OCI-LY7 (cell line): ENCODE results near the gene DENND1A. TPM values are rescaled to one million over a fixed set of nuclear protein-coding genes. Genes with fewer than 3 reads are reported as not detected.

Experiments
- BruUV-seq: library from RNA; stranded (reverse); fragments of 400-500 nt; replicated peaks from 2 replicates; lab custom pipeline; 2021; lab: Mats Ljungman, UMichigan
- CTCF ChIA-PET: fragments of 300-600 bp; sonication (Branson Sonifier 250); formaldehyde crosslinking; loops from one replicate; lab custom pipeline; 2022; ENCODE audit warnings: antibody characterized with exemption; ENCODE audit not compliant: unreplicated experiment; lab: Charles Lee
- POLR2A ChIA-PET: fragments of 300-600 bp; sonication (Branson Sonifier 250); formaldehyde crosslinking; loops from one replicate; lab custom pipeline; 2022; ENCODE audit warnings: antibody characterized with exemption; lab: Charles Lee
- DNase-seq: peaks from one replicate; pipeline ENCODE4 v3.0.0-alpha.2; 2015; ENCODE audit warnings: low spot score
- H2AFZ ChIP-seq: fragments of 200-600 bp; sonication (generic), shearing (Covaris generic); 2 replicates; pipeline ENCODE4 v1.6.1; 2014; ENCODE audit warnings: mild to moderate bottlenecking, antibody characterized with exemption, low read length, moderate library complexity
- H3K27ac ChIP-seq: fragments of 200-600 bp; sonication (generic); 2 replicates; pipeline ENCODE4 v1.5.1; 2014; ENCODE audit warnings: mixed run types, low read depth, mild to moderate bottlenecking, moderate library complexity, low read length, inconsistent platforms; ENCODE audit not compliant: poor library complexity, severe bottlenecking
- H3K36me3 ChIP-seq: fragments of 200-600 bp; sonication (generic); 2 replicates; pipeline ENCODE4 v1.6.1; 2014; ENCODE audit warnings: mild to moderate bottlenecking, antibody characterized with exemption, low read length, moderate library complexity, mixed read lengths; ENCODE audit not compliant: insufficient read depth
- H3K4me1 ChIP-seq: fragments of 200-600 bp; sonication (generic); 2 replicates; pipeline ENCODE4 v1.5.1; 2014; ENCODE audit warnings: mild to moderate bottlenecking, low read length; ENCODE audit not compliant: insufficient read depth, poor library complexity, severe bottlenecking
- H3K4me2 ChIP-seq: fragments of 200-600 bp; sonication (generic); 2 replicates; pipeline ENCODE4 v1.6.1; 2014; ENCODE audit warnings: mild to moderate bottlenecking, low read length
- H3K4me3 ChIP-seq: fragments of 200-600 bp; sonication (generic); 2 replicates; pipeline ENCODE4 v1.5.1; 2014; ENCODE audit warnings: mild to moderate bottlenecking, low read depth, low read length; ENCODE audit not compliant: poor library complexity, severe bottlenecking
- H3K79me2 ChIP-seq: fragments of 200-600 bp; sonication (generic); 2 replicates; pipeline ENCODE4 v1.6.1; 2016; ENCODE audit warnings: low read depth, mild to moderate bottlenecking, low read length, moderate library complexity, mixed read lengths; ENCODE audit not compliant: insufficient read depth
- H3K9me2 ChIP-seq: fragments of 200-600 bp; sonication (generic); 2 replicates; pipeline ENCODE4 v1.6.1; 2016; ENCODE audit warnings: mild to moderate bottlenecking, low read length, mixed read lengths; ENCODE audit not compliant: insufficient read depth
- H3K9me3 ChIP-seq: fragments of 200-600 bp; sonication (generic); 2 replicates; pipeline ENCODE4 v1.6.1; 2014; ENCODE audit warnings: mild to moderate bottlenecking, mixed run types, low read length, mixed read lengths
- H4K20me1 ChIP-seq: fragments of 200-600 bp; sonication (generic); 2 replicates; pipeline ENCODE4 v1.6.1; 2014; ENCODE audit warnings: mild to moderate bottlenecking, antibody characterized with exemption, low read length, moderate library complexity, mixed read lengths; ENCODE audit not compliant: insufficient read depth
- CTCF ChIP-seq: fragments of 200-600 bp; sonication (generic); conservative IDR thresholded peaks from 2 replicates; pipeline ENCODE4 v1.5.1; 2014; ENCODE audit warnings: mild to moderate bottlenecking, antibody characterized with exemption, low read length, moderate library complexity, mixed read lengths
- EZH2phosphoT487 ChIP-seq: fragments of 200-600 bp; sonication (generic); IDR thresholded peaks from 2 replicates; pipeline ENCODE4 v1.6.1; 2018; ENCODE audit warnings: low read depth, borderline replicate concordance, mild to moderate bottlenecking, mixed run types, antibody characterized with exemption, low read length, moderate library complexity, mixed read lengths
- intact Hi-C: fragments of 100-400 bp; cut with micrococcal nuclease; formaldehyde crosslinking; loops from one replicate; pipeline ENCODE4 v1.10.0; 2022; ENCODE audit not compliant: unreplicated experiment
- total RNA-seq, 2 experiments: library from RNA; depleted of rRNA in 1 of 2; stranded (reverse); fragments of >200 nt in 1 of 2; shearing (Covaris generic) in 1 of 2; gene quantifications; 2 replicates each; pipeline ENCODE4 v1.2.3, GENCODE V29; 2014 to 2022

The DENND1A gene
- total RNA-seq, 2 experiments from 2014 or later: 17.9 to 36.3 TPM

- no peaks in the 10 kb centered on the region for H3K9me2 ChIP-seq
- no peak overlapping the region for H3K4me2 ChIP-seq
- no peak overlapping the region for H3K4me3 ChIP-seq
- POLR2A ChIA-PET: interaction anchor here (0.6 to 1.5 kb wide), 8 partner anchors 9 to 46 kb away, joined by 3 to 4 read pairs (median 3); no protein-coding TSS in a partner anchor
- H3K4me1 ChIP-seq: no peaks in the 10 kb centered on the region
- no peak for TF ChIP-seq EZH2phosphoT487
- no peak for TF ChIP-seq CTCF
- no TSS peak for BruUV-seq
- H3K79me2 ChIP-seq: no peaks in the 10 kb centered on the region
- no peaks in the 10 kb centered on the region for H3K36me3 ChIP-seq
- CTCF ChIA-PET: interaction anchor here (0.6 kb wide), 1 partner anchor 414 kb away, joined by 3 read pairs; no protein-coding TSS in a partner anchor
- H4K20me1 ChIP-seq: no peaks in the 10 kb centered on the region
- intact Hi-C loops: no loop called here
- H3K9me3 ChIP-seq: no peaks in the 10 kb centered on the region
- DNase-seq: no peak
- no peak overlapping the region for H3K27ac ChIP-seq
- H2AFZ ChIP-seq: no peak overlapping the region
Observed at GRCh38 chr9:123622711-123623241, 307.1 kb downstream of the DENND1A start.

- CTCF ChIA-PET: no interaction called here
- Histone ChIP-seq H3K9me3 (no peaks in the 10 kb centered on the region), H3K79me2 (no peaks in the 10 kb centered on the region), H3K4me3 (no peak overlapping the region), H3K36me3 (no peaks in the 10 kb centered on the region), H4K20me1 (no peaks in the 10 kb centered on the region), H3K4me1 (peaks cover 17% of the 10 kb centered on the region), H2AFZ (no peak overlapping the region), H3K27ac (no peak overlapping the region), H3K4me2 (no peak overlapping the region), H3K9me2 (no peaks in the 10 kb centered on the region)
- TF ChIP-seq EZH2phosphoT487 (no peak), CTCF (no peak)
- no TSS peak for BruUV-seq
- DNase-seq: no peak
- POLR2A ChIA-PET: interaction anchor here (0.7 kb wide), 1 partner anchor 244 kb away, joined by 3 read pairs; no protein-coding TSS in a partner anchor
- intact Hi-C loops: no loop called here
Observed at GRCh38 chr9:123620239-123620638, 309.7 kb downstream of the DENND1A start.

GRCh38 chr9:123617952-123618678, 311.8 kb downstream of the DENND1A start:
- H3K4me3 ChIP-seq: no peak overlapping the region
- BruUV-seq: no TSS peak
- TF ChIP-seq EZH2phosphoT487 (no peak), CTCF (no peak)
- no peak overlapping the region for H2AFZ ChIP-seq
- ChIA-PET POLR2A (no interaction called here), CTCF (no interaction called here)
- H3K36me3 ChIP-seq: no peaks in the 10 kb centered on the region
- H3K79me2 ChIP-seq: no peaks in the 10 kb centered on the region
- H3K27ac ChIP-seq: no peak overlapping the region
- no peak overlapping the region for H3K4me2 ChIP-seq
- no peaks in the 10 kb centered on the region for H3K9me3 ChIP-seq
- no peaks in the 10 kb centered on the region for H4K20me1 ChIP-seq
- DNase-seq: no peak
- H3K9me2 ChIP-seq: no peaks in the 10 kb centered on the region
- intact Hi-C loops: no loop called here
- H3K4me1 ChIP-seq: peaks cover 23% of the 10 kb centered on the region
